Activated naive CD8-positive, alpha-beta T cell treated with anti-CD3 and anti-CD28 coated beads, Interleukin-2, amount 10 ng/mL, durations not matched to agents 7 days and 5 days (primary cell): Measurements from ENCODE around the gene CCDC127. TPM values are rescaled to one million over a fixed set of nuclear protein-coding genes. Genes with fewer than 3 reads are reported as not detected.
"Not testable (repeated sequence)": the region's sequence is repeated elsewhere in the genome, so short reads cannot be mapped to it uniquely, and the experiment has no call there.

Experiments
- ATAC-seq: fragments of 150-1000 bp; cut with Tn5 transposase; one replicate; pipeline ENCODE4 v1.10.0; 2021; ENCODE audit warnings: low read depth, moderate library complexity
- POLR2A ChIA-PET: fragments of 350-600 bp; sonication (Branson Sonifier 250); formaldehyde crosslinking; loops from one replicate; lab custom pipeline; 2021; ENCODE audit warnings: antibody characterized with exemption; lab: Charles Lee
- DNase-seq: peaks from one replicate; pipeline ENCODE4 v3.0.0; 2021
- H3K27ac Mint-ChIP-seq: one replicate; pipeline ENCODE4 v1.8.0; 2022; ENCODE audit warnings: mild to moderate bottlenecking, mixed read lengths
- H3K27me3 Mint-ChIP-seq: one replicate; pipeline ENCODE4 v1.8.0; 2022; ENCODE audit warnings: mild to moderate bottlenecking, moderate library complexity, mixed read lengths
- H3K36me3 Mint-ChIP-seq: one replicate; pipeline ENCODE4 v1.8.0; 2021; ENCODE audit warnings: mild to moderate bottlenecking, mixed read lengths
- H3K4me1 Mint-ChIP-seq: one replicate; pipeline ENCODE4 v1.8.0; 2021; ENCODE audit warnings: mixed read lengths
- H3K4me3 Mint-ChIP-seq: one replicate; pipeline ENCODE4 v1.8.0; 2022; ENCODE audit warnings: mild to moderate bottlenecking, moderate library complexity, mixed read lengths
- H3K9me3 Mint-ChIP-seq: one replicate; pipeline ENCODE4 v1.8.0; 2021; ENCODE audit warnings: mixed read lengths
- total RNA-seq, 2 experiments: library from RNA; stranded (reverse); gene quantifications; one replicate each; pipeline ENCODE4 v1.2.3, GENCODE V29; 2021

The CCDC127 gene
- total RNA-seq, 2 experiments from 2014 or later: 6.2 to 7.8 TPM

GRCh38 chr5:206406-206805 is 11.5 kb downstream of the CCDC127 start:
- no peaks in the 10 kb centered on the region for H3K9me3 Mint-ChIP-seq
- no peak for ATAC-seq
- peaks cover 19% of the 10 kb centered on the region for H3K36me3 Mint-ChIP-seq

GRCh38 chr5:204966-205670 is 12.8 kb downstream of the CCDC127 start:
- peaks cover 4% of the 10 kb centered on the region for H3K4me1 Mint-ChIP-seq
- POLR2A ChIA-PET: no interaction called here
- no peak overlapping the region for H3K4me3 Mint-ChIP-seq
- H3K27ac Mint-ChIP-seq: no peak overlapping the region
- peaks cover 19% of the 10 kb centered on the region for H3K36me3 Mint-ChIP-seq
- no peaks in the 10 kb centered on the region for H3K27me3 Mint-ChIP-seq
- no peaks in the 10 kb centered on the region for H3K9me3 Mint-ChIP-seq
- DNase-seq: no peak
- no peak for ATAC-seq

More at GRCh38 chr5:206406-206805, 11.5 kb downstream of the CCDC127 start:
- Mint-ChIP-seq H3K4me3 (no peak overlapping the region), H3K27ac (no peak overlapping the region), H3K27me3 (no peaks in the 10 kb centered on the region), H3K4me1 (peaks cover 8% of the 10 kb centered on the region)
- DNase-seq: no peak
- POLR2A ChIA-PET: no interaction called here

GRCh38 chr5:204462-204861 is 13.5 kb downstream of the CCDC127 start:
- Mint-ChIP-seq H3K36me3 (peaks cover 19% of the 10 kb centered on the region), H3K27ac (no peak overlapping the region), H3K27me3 (no peaks in the 10 kb centered on the region), H3K9me3 (no peaks in the 10 kb centered on the region), H3K4me1 (no peaks in the 10 kb centered on the region), H3K4me3 (no peak overlapping the region)
- DNase-seq (no peak), ATAC-seq (no peak)
- POLR2A ChIA-PET: no interaction called here

GRCh38 chr5:204001-204400 is 14.0 kb downstream of the CCDC127 start:
- DNase-seq (no peak), ATAC-seq (no peak)
- H3K36me3 Mint-ChIP-seq: peaks cover 19% of the 10 kb centered on the region
- POLR2A ChIA-PET: no interaction called here
- no peak overlapping the region for H3K4me3 Mint-ChIP-seq
- H3K9me3 Mint-ChIP-seq: no peaks in the 10 kb centered on the region
- no peak overlapping the region for H3K27ac Mint-ChIP-seq
- no peaks in the 10 kb centered on the region for H3K27me3 Mint-ChIP-seq
- H3K4me1 Mint-ChIP-seq: no peaks in the 10 kb centered on the region

GRCh38 chr5:203246-203930 is 14.6 kb downstream of the CCDC127 start:
- POLR2A ChIA-PET: no interaction called here
- H3K9me3 Mint-ChIP-seq: no peaks in the 10 kb centered on the region

GRCh38 chr5:201672-202071 is 16.3 kb downstream of the CCDC127 start:
- Mint-ChIP-seq H3K27ac (no peak overlapping the region), H3K36me3 (peaks cover 14% of the 10 kb centered on the region), H3K27me3 (no peaks in the 10 kb centered on the region), H3K9me3 (no peaks in the 10 kb centered on the region), H3K4me1 (no peaks in the 10 kb centered on the region), H3K4me3 (no peak overlapping the region)
- ATAC-seq: no peak
- POLR2A ChIA-PET: no interaction called here
- no peak for DNase-seq

More at GRCh38 chr5:203246-203930, 14.6 kb downstream of the CCDC127 start:
- Mint-ChIP-seq H3K27me3 (no peaks in the 10 kb centered on the region), H3K4me1 (no peaks in the 10 kb centered on the region), H3K4me3 (no peak overlapping the region), H3K36me3 (peaks cover 19% of the 10 kb centered on the region), H3K27ac (no peak overlapping the region)
- ATAC-seq (no peak), DNase-seq (no peak)

GRCh38 chr5:200985-201384 is 17.0 kb downstream of the CCDC127 start:
- Mint-ChIP-seq H3K27ac (no peak overlapping the region), H3K27me3 (no peaks in the 10 kb centered on the region), H3K4me1 (no peaks in the 10 kb centered on the region), H3K4me3 (no peak overlapping the region), H3K9me3 (no peaks in the 10 kb centered on the region), H3K36me3 (peaks cover 14% of the 10 kb centered on the region)
- ATAC-seq: no peak
- DNase-seq: no peak
- POLR2A ChIA-PET: no interaction called here

- ATAC-seq (no peak), DNase-seq (no peak)
- peaks cover 9% of the 10 kb centered on the region for H3K36me3 Mint-ChIP-seq
- no peaks in the 10 kb centered on the region for H3K27me3 Mint-ChIP-seq
- POLR2A ChIA-PET: interaction anchor here (0.6 kb wide), 1 partner anchor 10 kb away, joined by 3 read pairs; no protein-coding TSS in a partner anchor
- H3K4me1 Mint-ChIP-seq: no peaks in the 10 kb centered on the region
- H3K4me3 Mint-ChIP-seq: no peak overlapping the region
- no peak overlapping the region for H3K27ac Mint-ChIP-seq
- no peaks in the 10 kb centered on the region for H3K9me3 Mint-ChIP-seq
Measured at GRCh38 chr5:199950-200645, 17.9 kb downstream of the CCDC127 start.

GRCh38 chr5:199197-199949 is 18.6 kb downstream of the CCDC127 start:
- POLR2A ChIA-PET: interaction anchor here (0.6 kb wide), 1 partner anchor 10 kb away, joined by 3 read pairs; no protein-coding TSS in a partner anchor
- H3K27ac Mint-ChIP-seq: no peak overlapping the region
- no peak overlapping the region for H3K4me3 Mint-ChIP-seq
- peaks cover 2% of the 10 kb centered on the region for H3K36me3 Mint-ChIP-seq
- ATAC-seq (no peak), DNase-seq (no peak)
- H3K27me3 Mint-ChIP-seq: no peaks in the 10 kb centered on the region
- H3K9me3 Mint-ChIP-seq: no peaks in the 10 kb centered on the region
- no peaks in the 10 kb centered on the region for H3K4me1 Mint-ChIP-seq

- ATAC-seq (no peak), DNase-seq (no peak)
- H3K9me3 Mint-ChIP-seq: no peaks in the 10 kb centered on the region
- peaks cover 2% of the 10 kb centered on the region for H3K36me3 Mint-ChIP-seq
- H3K4me3 Mint-ChIP-seq: no peak overlapping the region
- POLR2A ChIA-PET: no interaction called here
- no peaks in the 10 kb centered on the region for H3K4me1 Mint-ChIP-seq
- H3K27me3 Mint-ChIP-seq: no peaks in the 10 kb centered on the region
- no peak overlapping the region for H3K27ac Mint-ChIP-seq
Measured at GRCh38 chr5:198516-199196, 19.3 kb downstream of the CCDC127 start.

GRCh38 chr5:197892-198489 is 20.0 kb downstream of the CCDC127 start:
- no peak for ATAC-seq
- POLR2A ChIA-PET: no interaction called here
- peaks cover 2% of the 10 kb centered on the region for H3K36me3 Mint-ChIP-seq
- no peak for DNase-seq
- H3K4me3 Mint-ChIP-seq: no peak overlapping the region
- H3K9me3 Mint-ChIP-seq: no peaks in the 10 kb centered on the region
- no peaks in the 10 kb centered on the region for H3K4me1 Mint-ChIP-seq
- no peaks in the 10 kb centered on the region for H3K27me3 Mint-ChIP-seq
- no peak overlapping the region for H3K27ac Mint-ChIP-seq

- ATAC-seq, H3K27ac Mint-ChIP-seq, DNase-seq, H3K4me3 Mint-ChIP-seq, H3K9me3 Mint-ChIP-seq, H3K27me3 Mint-ChIP-seq, H3K36me3 Mint-ChIP-seq, H3K4me1 Mint-ChIP-seq, POLR2A ChIA-PET: not testable (repeated sequence)
Measured at GRCh38 chr5:197031-197430, 20.9 kb downstream of the CCDC127 start.
